Renal cortical epithelial cell (primary cell): Measurements from ENCODE around the gene PPP1R37. TPM values are rescaled to one million over a fixed set of nuclear protein-coding genes. Genes with fewer than 3 reads are reported as not detected.

ENCODE experiments used
- DNase-seq: peaks from one replicate; pipeline ENCODE4 v3.0.0-alpha.2; 2011; ENCODE audit warnings: low read depth
- total RNA-seq: library from RNA; depleted of rRNA; stranded (reverse); fragments of >200 nt; gene quantifications from 2 replicates; pipeline ENCODE4 v1.2.3, GENCODE V29; 2014

The PPP1R37 gene
- total RNA-seq, 1 donor from 2014 or later, result 37.1 TPM

GRCh38 chr19:45137179-45137761, 44.3 kb downstream of the PPP1R37 start:
- no peak for DNase-seq

- no peak for DNase-seq
These were observed 45.3 kb downstream of the PPP1R37 start for GRCh38 chr19:45138303-45138751.

GRCh38 chr19:45139286-45140143, 46.5 kb downstream of the PPP1R37 start:
- DNase-seq, result no peak

GRCh38 chr19:45140144-45140503, 47.1 kb downstream of the PPP1R37 start:
- no peak for DNase-seq

GRCh38 chr19:45140533-45140932, 47.6 kb downstream of the PPP1R37 start:
- no peak for DNase-seq

GRCh38 chr19:45141203-45141900, 48.4 kb downstream of the PPP1R37 start:
- no peak for DNase-seq

GRCh38 chr19:45142016-45142725, 49.2 kb downstream of the PPP1R37 start:
- no peak for DNase-seq

- no peak for DNase-seq
These were observed 49.7 kb downstream of the PPP1R37 start for GRCh38 chr19:45142726-45143110.

GRCh38 chr19:45144431-45145269, 51.7 kb downstream of the PPP1R37 start:
- no peak for DNase-seq

- DNase-seq, result no peak
These were observed 52.6 kb downstream of the PPP1R37 start for GRCh38 chr19:45145270-45146189.

- no peak for DNase-seq
These were observed 53.3 kb downstream of the PPP1R37 start for GRCh38 chr19:45146251-45146650.

- no peak for DNase-seq
These were observed 53.8 kb downstream of the PPP1R37 start for GRCh38 chr19:45146741-45147205.

- no peak for DNase-seq
These were observed 55.1 kb downstream of the PPP1R37 start for GRCh38 chr19:45147835-45148676.

- no peak for DNase-seq
These were observed 56.1 kb downstream of the PPP1R37 start for GRCh38 chr19:45149129-45149528.

- no peak for DNase-seq
These were observed 57.2 kb downstream of the PPP1R37 start for GRCh38 chr19:45150180-45150579.

GRCh38 chr19:45150751-45151281, 57.8 kb downstream of the PPP1R37 start:
- DNase-seq, result no peak

- no peak for DNase-seq
These were observed 58.3 kb downstream of the PPP1R37 start for GRCh38 chr19:45151320-45151719.

- no peak for DNase-seq
These were observed 59.0 kb downstream of the PPP1R37 start for GRCh38 chr19:45151821-45152503.
